HG03432 (cell line): ENCODE results near the gene SERPINA4.
"Not testable (repeated sequence)": the region's sequence is repeated elsewhere in the genome, so short reads cannot be mapped to it uniquely, and the experiment has no call there.

ENCODE experiments used
- ATAC-seq: cut with Tn5 transposase; IDR thresholded peaks from one replicate; pipeline ENCODE4 v1.9.1; 2021; ENCODE audit warnings: mild to moderate bottlenecking, moderate library complexity; ENCODE audit not compliant: unreplicated experiment

The SERPINA4 gene

GRCh38 chr14:94588311-94588710 is 27.1 kb downstream of the SERPINA4 start:
- ATAC-seq, result no peak

DNA sequence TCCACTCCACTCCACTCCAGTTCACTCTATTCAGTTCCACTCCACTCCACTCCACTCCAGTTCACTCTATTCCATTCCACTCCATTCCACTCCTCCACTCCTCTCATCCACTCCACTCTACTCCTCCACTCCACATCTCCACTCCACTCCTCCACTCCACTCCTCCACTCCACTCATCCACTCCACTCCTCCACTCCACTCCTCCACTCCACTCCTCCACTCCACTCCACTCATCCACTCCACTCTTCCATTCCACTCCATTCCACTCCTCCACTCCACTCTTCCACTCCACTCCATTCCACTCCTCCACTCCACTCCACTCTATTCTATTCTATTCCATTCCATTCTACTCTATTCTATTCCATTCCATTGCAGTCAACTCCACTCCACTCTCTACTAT is 29.8 kb downstream of the SERPINA4 start:
- ATAC-seq, result no peak

GRCh38 chr14:94591871-94592270 is 30.6 kb downstream of the SERPINA4 start:
- ATAC-seq, result no peak

DNA sequence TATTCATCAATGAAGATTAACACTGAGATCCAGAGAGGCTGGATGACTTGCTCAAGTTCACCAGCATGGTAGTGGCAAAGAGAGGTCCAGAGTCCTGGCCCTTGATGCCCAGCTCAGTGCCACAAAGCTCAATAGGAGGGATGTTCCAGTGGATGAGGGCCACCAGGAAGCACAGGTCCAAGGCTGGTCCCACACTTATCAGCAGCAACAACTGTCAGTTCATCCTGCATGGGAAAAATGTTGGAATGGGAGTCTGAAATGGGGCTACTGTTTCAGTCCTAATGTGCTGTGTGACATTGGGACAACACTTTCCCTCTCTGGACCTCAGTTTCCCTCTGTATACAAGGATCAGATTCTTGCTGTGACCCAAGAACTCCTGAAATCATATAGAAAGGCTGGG is 31.2 kb downstream of the SERPINA4 start:
- ATAC-seq, result no peak

DNA sequence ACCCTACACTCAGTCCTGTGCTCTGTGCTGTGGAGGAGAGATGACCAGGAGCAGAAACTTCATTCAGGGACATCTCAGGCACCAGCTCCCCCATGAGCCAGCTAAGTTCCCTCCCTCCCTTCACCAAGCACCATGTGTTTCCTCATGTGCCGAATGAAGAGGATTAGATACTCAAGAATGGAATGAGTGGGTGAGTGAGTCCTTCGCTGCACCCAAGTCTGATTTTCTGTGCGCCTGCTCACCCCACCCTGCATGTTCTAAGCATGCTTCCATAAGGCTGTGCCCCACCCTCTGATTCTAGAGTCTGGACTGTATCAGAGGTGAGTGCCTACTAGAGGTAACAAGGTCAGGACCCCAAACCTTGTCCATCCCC is 32.1 kb downstream of the SERPINA4 start:
- no peak for ATAC-seq

GRCh38 chr14:94593749-94594431 is 32.6 kb downstream of the SERPINA4 start:
- no peak for ATAC-seq

GRCh38 chr14:94594441-94594840 is 33.2 kb downstream of the SERPINA4 start:
- no peak for ATAC-seq

DNA sequence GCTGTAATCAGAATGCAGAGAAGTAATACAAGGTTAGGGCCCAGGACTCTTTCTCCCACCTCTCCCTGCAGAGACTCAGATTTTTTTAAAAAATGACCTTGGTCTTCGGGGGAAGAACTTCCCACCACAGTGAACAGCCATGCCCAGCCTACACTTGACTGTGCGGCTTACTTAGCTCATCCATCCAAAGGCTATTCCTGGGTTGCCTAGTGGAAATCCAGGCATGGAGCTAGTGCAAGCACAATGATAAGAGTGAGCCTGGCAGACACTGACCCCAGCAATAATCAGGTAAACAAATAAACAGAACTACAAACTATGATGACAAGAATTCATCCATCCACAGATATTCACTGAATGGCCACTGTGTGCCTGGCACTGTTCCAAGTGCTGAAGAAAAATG is 34.7 kb downstream of the SERPINA4 start:
- no peak for ATAC-seq

GRCh38 chr14:94596361-94596760 is 35.1 kb downstream of the SERPINA4 start:
- ATAC-seq, result no peak

GRCh38 chr14:94597788-94598187 is 36.5 kb downstream of the SERPINA4 start:
- no peak for ATAC-seq

- ATAC-seq, result no peak
Measured at GRCh38 chr14:94598506-94598815, 37.2 kb downstream of the SERPINA4 start.

DNA sequence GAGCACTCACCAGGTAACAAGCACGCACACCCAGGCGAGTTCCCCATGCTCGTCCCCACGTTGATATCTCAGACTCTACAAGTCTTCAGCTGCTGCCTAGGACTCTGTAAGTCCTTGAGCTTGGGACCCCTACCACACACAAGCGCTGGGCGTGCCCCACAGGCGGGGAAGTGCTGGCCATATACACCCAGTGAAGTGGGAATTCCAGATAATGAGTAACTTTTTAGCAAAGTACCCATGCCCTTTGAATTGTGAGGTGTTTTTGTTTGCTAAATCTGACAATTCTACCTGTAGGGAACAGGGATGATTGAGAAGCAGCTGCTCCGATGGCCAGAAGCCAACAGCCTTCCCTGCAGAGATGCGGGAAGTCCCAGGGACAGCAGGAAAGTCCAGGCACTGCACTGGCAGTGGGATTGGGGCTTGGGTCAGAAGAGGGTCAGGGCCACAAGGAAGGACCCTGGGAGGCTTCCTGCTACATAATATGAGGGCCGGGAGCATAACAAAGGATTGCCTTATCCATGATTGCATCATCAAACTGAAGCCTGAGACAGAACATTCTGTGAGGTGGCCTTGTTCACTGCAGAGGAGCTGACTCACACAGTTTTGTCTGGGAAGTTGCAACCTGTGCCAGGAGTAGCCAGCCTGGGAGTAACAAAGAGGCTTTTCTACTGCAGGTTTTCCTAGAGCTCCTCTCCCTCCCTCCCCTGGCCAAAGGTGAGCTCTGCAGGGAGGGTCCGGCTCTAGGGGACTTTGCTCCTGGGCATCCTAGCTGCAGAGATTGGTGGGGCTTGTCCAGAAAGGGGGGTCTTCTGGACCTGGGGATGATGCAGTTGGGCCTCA is 37.8 kb downstream of the SERPINA4 start:
- ATAC-seq, result no peak

- ATAC-seq, result no peak
Measured at GRCh38 chr14:94599656-94600004, 38.4 kb downstream of the SERPINA4 start.

DNA sequence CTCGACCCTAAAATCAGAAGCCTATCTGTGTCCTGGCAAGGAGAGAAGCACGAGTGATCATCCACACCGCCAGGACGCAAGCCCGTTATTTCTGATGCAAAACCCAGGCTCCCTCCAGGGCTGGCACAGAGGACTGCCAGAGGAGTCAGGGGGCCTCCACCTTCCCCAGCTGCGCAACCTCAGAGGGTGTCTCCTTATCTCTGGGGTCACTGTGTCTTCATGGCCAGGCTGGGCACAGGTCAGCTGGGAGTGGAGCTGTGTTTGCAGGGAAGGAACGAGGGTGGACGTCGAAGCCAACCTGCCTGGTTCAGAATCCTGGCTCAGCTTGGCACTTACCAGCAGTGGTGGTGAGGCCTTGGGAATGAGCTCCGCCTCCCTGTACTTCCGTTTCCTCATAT is 38.9 kb downstream of the SERPINA4 start:
- ATAC-seq, result no peak

DNA sequence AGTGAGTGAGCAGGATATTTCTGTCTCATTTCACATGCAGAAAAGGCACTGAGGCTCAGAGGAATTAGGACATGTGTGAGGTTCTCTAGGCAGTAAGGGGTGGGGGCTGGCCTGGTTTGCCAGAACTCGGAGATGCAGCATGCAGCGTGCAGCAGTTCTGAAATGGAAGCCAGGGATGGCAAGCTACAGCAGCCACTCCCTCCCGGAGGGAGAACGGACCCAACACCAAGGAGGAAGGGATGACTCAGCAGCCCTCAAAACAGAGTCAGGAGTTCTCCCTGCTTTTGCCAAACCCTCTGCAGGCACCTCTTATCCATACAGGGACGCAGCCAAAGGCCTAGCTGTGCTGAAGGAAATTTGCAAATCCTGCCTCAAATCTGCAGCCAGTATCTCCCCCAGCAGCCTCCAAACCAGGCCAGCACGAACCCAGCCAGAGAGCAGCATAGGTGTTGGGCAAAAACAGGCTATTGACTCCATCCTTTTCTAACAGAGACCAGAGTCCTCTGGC is 40.7 kb downstream of the SERPINA4 start:
- ATAC-seq, result no peak

- ATAC-seq, result no peak
Measured at GRCh38 chr14:94602722-94603121, 41.5 kb downstream of the SERPINA4 start.

GRCh38 chr14:94605361-94605760 is 44.1 kb downstream of the SERPINA4 start:
- ATAC-seq, result no peak

GRCh38 chr14:94608966-94609365 is 47.7 kb downstream of the SERPINA4 start:
- not testable (repeated sequence) for ATAC-seq

- no peak for ATAC-seq
Measured at GRCh38 chr14:94611179-94611578, 49.9 kb downstream of the SERPINA4 start.

- no peak for ATAC-seq
Measured at GRCh38 chr14:94612174-94612573, 50.9 kb downstream of the SERPINA4 start, which contains the start of gene SERPINA3. Gene SERPINA3 (plus strand): TSS chr14:94612391. CDS start chr14:94614442, 2,051 bp downstream.

DNA sequence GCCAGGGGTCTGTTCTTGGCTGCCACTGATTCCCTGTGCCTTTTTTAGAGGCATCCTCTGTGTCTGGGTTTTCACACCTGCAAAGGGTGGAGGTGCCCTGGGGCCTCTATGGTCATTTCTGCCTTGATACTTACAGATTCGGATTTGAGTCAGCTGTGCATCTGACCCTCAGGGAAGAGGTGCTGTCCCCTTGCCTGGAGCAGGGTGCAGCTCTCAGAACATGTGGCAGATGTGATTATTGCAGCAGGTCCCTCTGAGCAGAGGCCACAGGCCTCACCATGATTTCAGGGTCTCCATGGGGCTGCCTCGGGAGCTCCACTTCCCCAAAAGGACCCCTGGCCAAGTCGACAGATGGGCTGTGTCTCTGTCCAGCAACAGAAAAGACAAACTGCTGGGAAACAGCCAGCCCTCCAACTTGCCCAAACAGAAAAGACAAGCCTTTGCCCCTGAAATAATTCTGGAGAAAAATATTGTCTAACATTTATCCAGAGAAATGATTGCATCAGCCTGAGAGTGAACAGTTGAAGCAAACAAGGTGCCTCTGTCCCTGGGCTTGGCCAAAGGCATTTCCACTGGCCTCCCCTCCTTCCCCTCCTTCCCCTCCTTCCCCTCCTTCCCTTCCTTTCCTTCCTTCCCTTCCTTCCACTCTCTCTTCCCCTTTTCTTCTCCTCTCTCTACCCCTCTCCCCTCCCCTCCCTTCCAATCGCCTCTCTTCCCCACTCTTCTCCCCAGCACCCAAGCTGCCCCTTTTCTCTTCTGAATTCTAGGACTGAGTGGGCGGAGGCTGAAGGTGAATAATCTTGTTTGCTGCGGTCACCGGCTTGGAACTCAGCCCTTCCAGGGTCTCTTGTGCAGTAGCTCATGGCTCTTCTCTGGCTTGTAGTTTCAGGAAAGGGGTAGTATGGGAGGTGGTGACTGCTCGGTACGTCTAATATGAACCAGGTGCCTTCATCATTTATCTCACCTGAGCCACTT is 51.6 kb downstream of the SERPINA4 start:
- ATAC-seq, result no peak
